ENCODE measurements around the gene NRG3. TPM values are rescaled to one million over a fixed set of nuclear protein-coding genes. Genes with fewer than 3 reads are reported as not detected.

The NRG3 gene
- total RNA-seq, 1 experiment from 2014 or later: not detected

DNA sequence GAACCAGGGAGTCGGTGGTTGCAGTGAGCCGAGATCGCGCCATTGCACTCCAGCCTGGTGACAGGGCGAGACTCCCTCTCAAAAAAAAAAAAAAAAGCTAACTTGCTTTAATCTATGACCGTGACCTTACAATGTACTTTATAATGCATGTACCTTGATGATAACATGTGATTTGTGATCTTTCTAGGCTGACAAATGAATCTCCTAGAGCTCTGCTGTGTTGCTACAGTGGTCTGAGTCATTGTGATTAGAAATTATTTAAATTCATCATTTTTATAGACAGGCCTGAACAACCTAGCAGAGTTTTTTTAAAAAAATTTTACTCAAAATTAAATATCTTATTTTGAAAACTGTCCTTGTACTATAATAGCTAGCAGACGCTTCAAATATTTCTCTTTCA lies 722.8 kb downstream of the NRG3 start (continued):
- TF ChIP-seq, protein P1, sequence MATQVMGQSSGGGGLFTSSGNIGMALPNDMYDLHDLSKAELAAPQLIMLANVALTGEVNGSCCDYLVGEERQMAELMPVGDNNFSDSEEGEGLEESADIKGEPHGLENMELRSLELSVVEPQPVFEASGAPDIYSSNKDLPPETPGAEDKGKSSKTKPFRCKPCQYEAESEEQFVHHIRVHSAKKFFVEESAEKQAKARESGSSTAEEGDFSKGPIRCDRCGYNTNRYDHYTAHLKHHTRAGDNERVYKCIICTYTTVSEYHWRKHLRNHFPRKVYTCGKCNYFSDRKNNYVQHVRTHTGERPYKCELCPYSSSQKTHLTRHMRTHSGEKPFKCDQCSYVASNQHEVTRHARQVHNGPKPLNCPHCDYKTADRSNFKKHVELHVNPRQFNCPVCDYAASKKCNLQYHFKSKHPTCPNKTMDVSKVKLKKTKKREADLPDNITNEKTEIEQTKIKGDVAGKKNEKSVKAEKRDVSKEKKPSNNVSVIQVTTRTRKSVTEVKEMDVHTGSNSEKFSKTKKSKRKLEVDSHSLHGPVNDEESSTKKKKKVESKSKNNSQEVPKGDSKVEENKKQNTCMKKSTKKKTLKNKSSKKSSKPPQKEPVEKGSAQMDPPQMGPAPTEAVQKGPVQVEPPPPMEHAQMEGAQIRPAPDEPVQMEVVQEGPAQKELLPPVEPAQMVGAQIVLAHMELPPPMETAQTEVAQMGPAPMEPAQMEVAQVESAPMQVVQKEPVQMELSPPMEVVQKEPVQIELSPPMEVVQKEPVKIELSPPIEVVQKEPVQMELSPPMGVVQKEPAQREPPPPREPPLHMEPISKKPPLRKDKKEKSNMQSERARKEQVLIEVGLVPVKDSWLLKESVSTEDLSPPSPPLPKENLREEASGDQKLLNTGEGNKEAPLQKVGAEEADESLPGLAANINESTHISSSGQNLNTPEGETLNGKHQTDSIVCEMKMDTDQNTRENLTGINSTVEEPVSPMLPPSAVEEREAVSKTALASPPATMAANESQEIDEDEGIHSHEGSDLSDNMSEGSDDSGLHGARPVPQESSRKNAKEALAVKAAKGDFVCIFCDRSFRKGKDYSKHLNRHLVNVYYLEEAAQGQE (IDR thresholded peaks at IDR 0.05; ENCODE audit: low read depth): no peak
- TF ChIP-seq CEBPB (IDR thresholded peaks at IDR 0.05; ENCODE audit: low read depth) (no peak), SIN3A (IDR thresholded peaks at IDR 0.05; ENCODE audit: low read depth) (no peak), TCF7L2 (IDR thresholded peaks at IDR 0.05; ENCODE audit: borderline replicate concordance, extremely low read depth, insufficient read depth, insufficient read length) (no peak), CBX3 (IDR thresholded peaks at IDR 0.05; ENCODE audit: low read depth) (no peak)

DNA sequence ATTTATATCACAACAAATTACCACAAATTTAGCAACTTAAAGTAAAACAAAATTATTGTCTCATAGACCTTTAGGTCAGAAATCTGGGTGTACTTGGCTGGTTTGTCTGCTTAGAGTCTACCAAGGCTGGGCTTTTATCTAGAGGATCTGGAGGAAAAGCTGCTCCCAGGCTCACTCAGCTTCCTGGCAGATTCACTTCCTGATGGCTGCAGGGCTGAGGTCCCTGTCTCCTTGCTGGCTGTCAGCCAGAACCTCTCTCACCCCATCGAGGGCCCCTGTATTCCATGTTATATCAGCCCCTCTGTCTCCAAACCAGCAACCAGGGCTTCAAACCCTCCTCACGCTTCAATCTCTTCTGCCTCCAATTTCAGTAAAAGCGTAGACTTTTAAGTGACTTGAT lies 734.9 kb downstream of the NRG3 start:
- Histone ChIP-seq H3K36me3 (ENCODE audit: control insufficient read depth in 1 of 2, insufficient read depth in 2 of 2, low read length in 2 of 2) (no peaks in the 10 kb centered on the region; a peak in 1 of 4 replicates), H3K9me3 (ENCODE audit: control insufficient read depth in 1 of 2, insufficient read depth in 1 of 2, low read depth in 1 of 2, low read length in 2 of 2) (peaks cover 7 to 22% of the 10 kb centered on the region in 2 experiments; a peak in 2 of 4 replicates), H3K4me1 (ENCODE audit: control insufficient read depth in 1 of 2, insufficient read depth in 2 of 2, low read length in 2 of 2) (no peaks in the 10 kb centered on the region), H3K9me2 (ENCODE audit: insufficient read depth) (no peaks in the 10 kb centered on the region), H3K27me3 (ENCODE audit: insufficient read depth, low read length) (no peaks in the 10 kb centered on the region), H2AFZ (ENCODE audit: low read depth, low read length, poor library complexity, severe bottlenecking) (no peak overlapping the region), H3K27ac (ENCODE audit: low read depth, low read length) (no peak overlapping the region), H3K4me3 (replicated peaks in 1 of 2; ENCODE audit: low read depth in 1 of 2, low read length in 2 of 2) (no peak overlapping the region), H3K79me2 (ENCODE audit: insufficient read depth, low read length) (no peaks in the 10 kb centered on the region), H4K20me1 (ENCODE audit: insufficient read depth) (no peaks in the 10 kb centered on the region), H3K4me2 (ENCODE audit: low read length) (no peak overlapping the region), H3K9ac (ENCODE audit: low read length) (no peak overlapping the region)
- RAD21 ChIA-PET (ENCODE audit: low non-redundant PET in 1 of 2, low total read pairs in 2 of 2, uncharacterized antibody in 2 of 2, unreplicated experiment in 2 of 2): no interaction called here
- no peak for TF ChIP-seq FOSL1 (IDR thresholded peaks at IDR 0.05; ENCODE audit: low read depth)
- TF ChIP-seq, protein P2, sequence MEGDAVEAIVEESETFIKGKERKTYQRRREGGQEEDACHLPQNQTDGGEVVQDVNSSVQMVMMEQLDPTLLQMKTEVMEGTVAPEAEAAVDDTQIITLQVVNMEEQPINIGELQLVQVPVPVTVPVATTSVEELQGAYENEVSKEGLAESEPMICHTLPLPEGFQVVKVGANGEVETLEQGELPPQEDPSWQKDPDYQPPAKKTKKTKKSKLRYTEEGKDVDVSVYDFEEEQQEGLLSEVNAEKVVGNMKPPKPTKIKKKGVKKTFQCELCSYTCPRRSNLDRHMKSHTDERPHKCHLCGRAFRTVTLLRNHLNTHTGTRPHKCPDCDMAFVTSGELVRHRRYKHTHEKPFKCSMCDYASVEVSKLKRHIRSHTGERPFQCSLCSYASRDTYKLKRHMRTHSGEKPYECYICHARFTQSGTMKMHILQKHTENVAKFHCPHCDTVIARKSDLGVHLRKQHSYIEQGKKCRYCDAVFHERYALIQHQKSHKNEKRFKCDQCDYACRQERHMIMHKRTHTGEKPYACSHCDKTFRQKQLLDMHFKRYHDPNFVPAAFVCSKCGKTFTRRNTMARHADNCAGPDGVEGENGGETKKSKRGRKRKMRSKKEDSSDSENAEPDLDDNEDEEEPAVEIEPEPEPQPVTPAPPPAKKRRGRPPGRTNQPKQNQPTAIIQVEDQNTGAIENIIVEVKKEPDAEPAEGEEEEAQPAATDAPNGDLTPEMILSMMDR (IDR thresholded peaks at IDR 0.05 in 2 of 3, conservative IDR thresholded peaks at IDR 0.05 in 1 of 3; ENCODE audit: borderline replicate concordance in 1 of 3, insufficient read depth in 1 of 3, low read depth in 2 of 3, low read length in 2 of 3): no peak
- CTCF ChIA-PET: no interaction called here
- no peak for ATAC-seq
- intact Hi-C loops (cut with micrococcal nuclease): no loop called here
- no peak for DNase-seq (ENCODE audit: low read depth, low spot score)
- POLR2A ChIA-PET: no interaction called here
- no TSS peak for BruUV-seq (replicated peaks)
